ENCODE measurements around the gene SLX1B. TPM values are rescaled to one million over a fixed set of nuclear protein-coding genes. Genes with fewer than 3 reads are reported as not detected.

SLX1B gene
- total RNA-seq, result 41.0 and 42.6 TPM in 2 replicates

GRCh38 chr16:29454269-29454668 is at the start of gene SLX1B, which contains the start of gene BOLA2:
Gene SLX1B (plus strand): TSS chr16:29454533.
Gene BOLA2 (minus strand): TSS chr16:29454351. CDS start chr16:29454253, 98 bp downstream.

GRCh38 chr16:29459706-29460646 is 5.6 kb downstream of the SLX1B start, which contains the start of gene SULT1A4:
Gene SULT1A4 (plus strand): TSS chr16:29459913. CDS start chr16:29461386, 1,473 bp downstream.

GRCh38 chr16:29506308-29506707 is 52.0 kb downstream of the SLX1B start, which contains the start of gene NPIPB12:
Gene NPIPB12 (minus strand): TSS chr16:29506408.

Other genes starting within 250 kb of the SLX1B start
- 0.24 and 0.91 TPM in 2 replicates for gene NPIPB11, start 47.8 kb upstream of the SLX1B start, total RNA-seq
- gene BOLA2, start 182 bp upstream of the SLX1B start, total RNA-seq, result 7.2 and 19.3 TPM in 2 replicates
- 0.78 and 2.4 TPM in 2 replicates for gene SULT1A4, start 5.4 kb downstream of the SLX1B start, total RNA-seq
- 3.2 and 4.4 TPM in 2 replicates for gene NPIPB12, start 51.9 kb downstream of the SLX1B start, total RNA-seq
- not detected in 2 replicates for gene SPN, start 208.7 kb downstream of the SLX1B start, total RNA-seq
- gene QPRT, start 224.6 kb downstream of the SLX1B start, total RNA-seq, result 109 and 175 TPM in 2 replicates